Gastroesophageal sphincter (tissue), 3 donors: ENCODE measurements around the gene HSFX2.
"Not testable (repeated sequence)": the region's sequence is repeated elsewhere in the genome, so short reads cannot be mapped to it uniquely, and the experiment has no call there.

Experiments used
- CTCF ChIP-seq, 4 experiments: fragments of 200-600 bp in 2 of 4; fragments of 450-650 bp in 2 of 4; sonication (generic) in 1 of 4; IDR thresholded peaks; one replicate each; pipeline ENCODE4 v1.5.1; 2017 to 2019; ENCODE audit warnings: antibody characterized with exemption in 4 of 4, mild to moderate bottlenecking in 2 of 4, moderate library complexity in 2 of 4
- EP300 ChIP-seq: sonication (generic); formaldehyde crosslinking; IDR thresholded peaks from one replicate; pipeline ENCODE4 v1.6.1; 2017; ENCODE audit warnings: antibody characterized with exemption, mild to moderate bottlenecking

GRCh38 chrX:149551245-149551938 is 43.7 kb downstream of the HSFX2 start:
- TF ChIP-seq EP300; CTCF (IDR thresholded peaks at IDR 0.05): not testable (repeated sequence)
